NCI-H2081 (cell line): ENCODE data around the gene MANBA.

Experiments
- DNase-seq, 2 experiments: peaks; one replicate each; lab custom pipeline; 2025; lab: John Stamatoyannopoulos, UW

Gene MANBA

GRCh38 chr4:102675141-102675540 is 85.6 kb downstream of the MANBA start:
- no peak for DNase-seq

GRCh38 chr4:102667001-102667400 is 93.8 kb downstream of the MANBA start:
- DNase-seq: no peak

- DNase-seq: no peak
Measured at GRCh38 chr4:102665527-102665926, 95.2 kb downstream of the MANBA start.

GRCh38 chr4:102663073-102663472 is 97.7 kb downstream of the MANBA start:
- DNase-seq: no peak

- DNase-seq: no peak
Measured at GRCh38 chr4:102657206-102657605, 103.6 kb downstream of the MANBA start.

- no peak for DNase-seq
Measured at GRCh38 chr4:102647117-102647516, 113.7 kb downstream of the MANBA start.

- no peak for DNase-seq
Measured at GRCh38 chr4:102642631-102643298, 118.0 kb downstream of the MANBA start.

- no peak for DNase-seq
Measured at GRCh38 chr4:102641793-102642192, 119.0 kb downstream of the MANBA start.

- no peak for DNase-seq
Measured at GRCh38 chr4:102640669-102641068, 120.1 kb downstream of the MANBA start.

GRCh38 chr4:102639598-102639997 is 121.2 kb downstream of the MANBA start:
- DNase-seq: no peak

GRCh38 chr4:102638621-102639020 is 122.1 kb downstream of the MANBA start:
- no peak for DNase-seq

- no peak for DNase-seq
Measured at GRCh38 chr4:102637391-102637790, 123.4 kb downstream of the MANBA start.

GRCh38 chr4:102633100-102633499 is 127.7 kb downstream of the MANBA start:
- no peak for DNase-seq

GRCh38 chr4:102632241-102633065 is 128.3 kb downstream of the MANBA start:
- DNase-seq: no peak

- DNase-seq: no peak
Measured at GRCh38 chr4:102631616-102632015, 129.2 kb downstream of the MANBA start.

GRCh38 chr4:102629673-102630072 is 131.1 kb downstream of the MANBA start:
- DNase-seq: no peak

GRCh38 chr4:102627831-102628523 is 132.8 kb downstream of the MANBA start:
- DNase-seq: no peak

- no peak for DNase-seq
Measured at GRCh38 chr4:102625232-102625930, 135.4 kb downstream of the MANBA start.

- DNase-seq: no peak
Measured at GRCh38 chr4:102624505-102624904, 136.3 kb downstream of the MANBA start.

- peak; percentile 33 to 61 for DNase-seq
Measured at GRCh38 chr4:102623622-102624021, 137.1 kb downstream of the MANBA start.

GRCh38 chr4:102620697-102621497 is 139.9 kb downstream of the MANBA start:
- DNase-seq: peak; percentile 23 to 27
